ENCODE data around the gene CNPPD1.

- TF ChIP-seq POLR2A (IDR thresholded peaks at IDR 0.05; ENCODE audit: low read length): no peak
- no peak for TF ChIP-seq GATA1 (IDR thresholded peaks at IDR 0.05; ENCODE audit: low read depth, low read length)
Observed at GRCh38 chr2:219167997-219168396, 8.7 kb downstream of the CNPPD1 start.
